Muscle layer of duodenum (tissue), 2 donors: ENCODE data around the gene FBXL7.

Experiments
- H3K27ac ChIP-seq: one replicate; pipeline ENCODE4 v1.7.0; 2013; ENCODE audit warnings: mild to moderate bottlenecking, low read length
- H3K27me3 ChIP-seq: one replicate; pipeline ENCODE4 v1.7.0; 2013; ENCODE audit warnings: low read depth, mild to moderate bottlenecking, control low read depth, low read length
- H3K36me3 ChIP-seq, 2 donors: one replicate each; pipeline ENCODE4 v1.7.0; 2013; ENCODE audit warnings: low read length in 2 of 2, control low read depth in 1 of 2, mild to moderate bottlenecking in 1 of 2; ENCODE audit not compliant: insufficient read depth in 2 of 2, control insufficient read depth in 1 of 2
- H3K4me1 ChIP-seq, 2 donors: one replicate each; pipeline ENCODE4 v1.7.0; 2013; ENCODE audit warnings: low read length in 2 of 2, mild to moderate bottlenecking in 2 of 2, control low read depth in 1 of 2, moderate library complexity in 1 of 2; ENCODE audit not compliant: insufficient read depth in 2 of 2, control insufficient read depth in 1 of 2
- H3K4me3 ChIP-seq, 2 donors: one replicate each; pipeline ENCODE4 v1.7.0; 2013; ENCODE audit warnings: low read length in 2 of 2, low read depth in 1 of 2, mild to moderate bottlenecking in 1 of 2
- H3K9me3 ChIP-seq, 2 donors: one replicate each; pipeline ENCODE4 v1.7.0; 2013; ENCODE audit warnings: low read length in 2 of 2, control low read depth in 1 of 2, mild to moderate bottlenecking in 1 of 2; ENCODE audit not compliant: control insufficient read depth in 1 of 2
- donor health status: healthy.

Gene FBXL7

GRCh38 chr5:15933259-15934207 is 433.6 kb downstream of the FBXL7 start:
- H3K27ac ChIP-seq, result no peak overlapping the region
- H3K4me3 ChIP-seq, result no peak overlapping the region
- H3K4me1 ChIP-seq, result no peaks in the 10 kb centered on the region
- no peaks in the 10 kb centered on the region for H3K9me3 ChIP-seq
- H3K36me3 ChIP-seq, result peaks cover 0 to 28% of the 10 kb centered on the region in 2 donors
- H3K27me3 ChIP-seq, result no peaks in the 10 kb centered on the region

- Histone ChIP-seq H3K27ac (no peak overlapping the region), H3K27me3 (no peaks in the 10 kb centered on the region), H3K9me3 (no peaks in the 10 kb centered on the region), H3K36me3 (peaks cover 0 to 40% of the 10 kb centered on the region in 2 donors), H3K4me1 (no peaks in the 10 kb centered on the region), H3K4me3 (no peak overlapping the region)
Measured at GRCh38 chr5:15936505-15937245, 436.7 kb downstream of the FBXL7 start.

GRCh38 chr5:15937708-15938107 is 437.7 kb downstream of the FBXL7 start:
- no peak overlapping the region for H3K4me3 ChIP-seq
- peaks cover 0 to 41% of the 10 kb centered on the region in 2 donors for H3K36me3 ChIP-seq
- H3K27ac ChIP-seq, result no peak overlapping the region
- no peaks in the 10 kb centered on the region for H3K4me1 ChIP-seq
- H3K9me3 ChIP-seq, result no peaks in the 10 kb centered on the region
- no peaks in the 10 kb centered on the region for H3K27me3 ChIP-seq

- Histone ChIP-seq H3K27ac (no peak overlapping the region), H3K36me3 (peaks cover 0 to 43% of the 10 kb centered on the region in 2 donors), H3K4me3 (no peak overlapping the region), H3K9me3 (no peaks in the 10 kb centered on the region), H3K4me1 (no peaks in the 10 kb centered on the region), H3K27me3 (no peaks in the 10 kb centered on the region)
Measured at GRCh38 chr5:15938186-15938585, 438.2 kb downstream of the FBXL7 start.

- no peak overlapping the region for H3K4me3 ChIP-seq
- H3K9me3 ChIP-seq, result no peaks in the 10 kb centered on the region
- H3K27me3 ChIP-seq, result no peaks in the 10 kb centered on the region
- H3K36me3 ChIP-seq, result peaks cover 0 to 44% of the 10 kb centered on the region in 2 donors
- no peak overlapping the region for H3K27ac ChIP-seq
- no peaks in the 10 kb centered on the region for H3K4me1 ChIP-seq
Measured at GRCh38 chr5:15938961-15939360, 439.0 kb downstream of the FBXL7 start.

GRCh38 chr5:15940905-15941304 is 440.9 kb downstream of the FBXL7 start:
- no peaks in the 10 kb centered on the region for H3K27me3 ChIP-seq
- no peaks in the 10 kb centered on the region for H3K4me1 ChIP-seq
- H3K9me3 ChIP-seq, result no peaks in the 10 kb centered on the region
- peaks cover 0 to 40% of the 10 kb centered on the region in 2 donors for H3K36me3 ChIP-seq
- H3K27ac ChIP-seq, result no peak overlapping the region
- H3K4me3 ChIP-seq, result no peak overlapping the region

GRCh38 chr5:15943487-15943886 is 443.5 kb downstream of the FBXL7 start:
- Histone ChIP-seq H3K4me1 (no peaks in the 10 kb centered on the region), H3K27ac (no peak overlapping the region), H3K27me3 (no peaks in the 10 kb centered on the region), H3K36me3 (peaks cover 0 to 15% of the 10 kb centered on the region in 2 donors), H3K9me3 (no peaks in the 10 kb centered on the region), H3K4me3 (no peak overlapping the region)

GRCh38 chr5:15946026-15946425 is 446.0 kb downstream of the FBXL7 start:
- Histone ChIP-seq H3K36me3 (peaks cover 0 to 10% of the 10 kb centered on the region in 2 donors), H3K9me3 (no peaks in the 10 kb centered on the region), H3K4me1 (no peaks in the 10 kb centered on the region), H3K27ac (no peak overlapping the region), H3K27me3 (no peaks in the 10 kb centered on the region), H3K4me3 (no peak overlapping the region)

- Histone ChIP-seq H3K27me3 (no peaks in the 10 kb centered on the region), H3K27ac (no peak overlapping the region), H3K4me1 (no peaks in the 10 kb centered on the region), H3K4me3 (no peak overlapping the region), H3K36me3 (peaks cover 0 to under 1% of the 10 kb centered on the region in 2 donors), H3K9me3 (no peaks in the 10 kb centered on the region)
Measured at GRCh38 chr5:15948190-15948589, 448.2 kb downstream of the FBXL7 start.

GRCh38 chr5:15951126-15951525 is 451.1 kb downstream of the FBXL7 start:
- no peaks in the 10 kb centered on the region for H3K9me3 ChIP-seq
- no peak overlapping the region for H3K27ac ChIP-seq
- no peaks in the 10 kb centered on the region for H3K36me3 ChIP-seq
- no peaks in the 10 kb centered on the region for H3K27me3 ChIP-seq
- no peaks in the 10 kb centered on the region for H3K4me1 ChIP-seq
- no peak overlapping the region for H3K4me3 ChIP-seq

- Histone ChIP-seq H3K27me3 (no peaks in the 10 kb centered on the region), H3K9me3 (no peaks in the 10 kb centered on the region)
Measured at GRCh38 chr5:15951550-15951949, 451.6 kb downstream of the FBXL7 start.

More at GRCh38 chr5:15951550-15951949, 451.6 kb downstream of the FBXL7 start:
- Histone ChIP-seq H3K4me3 (no peak overlapping the region), H3K27ac (no peak overlapping the region), H3K36me3 (no peaks in the 10 kb centered on the region), H3K4me1 (no peaks in the 10 kb centered on the region)
